Measurements from ENCODE around the gene CASKIN2.

- no peak for TF ChIP-seq POLR2A (IDR thresholded peaks at IDR 0.05; ENCODE audit: low read length)
- no peak for TF ChIP-seq GATA1 (IDR thresholded peaks at IDR 0.05; ENCODE audit: low read depth, low read length)
These were observed 30.8 kb upstream of the CASKIN2 start for GRCh38 chr17:75546181-75546580.

All from erythroblast (primary cell).